HG03280 (cell line): ENCODE data around the gene SLC29A4.

ENCODE experiments used
- ATAC-seq: cut with Tn5 transposase; IDR thresholded peaks from one replicate; pipeline ENCODE4 v1.9.1; 2021; ENCODE audit warnings: mild to moderate bottlenecking, moderate library complexity; ENCODE audit not compliant: unreplicated experiment

SLC29A4 gene

DNA sequence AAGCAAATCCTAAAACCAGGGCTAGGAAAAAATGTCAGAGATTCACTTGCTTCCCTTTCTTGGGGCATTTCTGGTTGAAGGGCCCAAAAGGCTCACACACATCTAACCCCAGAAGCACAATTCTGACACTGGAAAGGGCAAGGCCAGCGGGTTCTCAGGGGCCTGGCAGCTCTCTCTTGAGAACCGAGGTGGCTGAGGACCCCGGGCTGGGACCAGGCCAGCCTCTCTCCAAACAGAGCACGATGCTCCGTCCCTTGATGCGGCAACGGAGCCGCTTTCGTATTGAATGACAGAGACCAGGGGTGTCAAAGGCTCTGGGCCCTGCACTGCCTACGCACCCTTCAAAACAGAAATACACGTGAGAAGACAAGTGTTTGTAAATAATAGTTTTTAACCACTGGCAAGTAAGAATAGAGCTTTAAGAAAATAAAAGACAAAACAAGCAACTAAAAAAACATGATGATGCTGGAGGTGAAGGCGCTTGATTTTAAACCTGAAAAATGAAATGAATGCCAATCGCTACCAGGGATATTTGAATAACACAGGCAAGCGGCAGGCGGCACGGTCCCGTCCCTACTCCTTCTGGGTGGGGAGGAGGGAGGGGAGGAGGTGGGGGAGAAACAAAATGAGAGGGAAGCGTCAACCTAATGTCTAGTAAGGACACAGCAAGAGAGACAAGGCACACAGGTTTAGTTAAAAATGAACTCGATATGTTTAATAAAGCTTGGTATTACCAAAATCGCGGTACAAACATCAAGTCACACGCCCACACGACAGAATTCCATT, 68.0 kb downstream of the SLC29A4 start:
- no peak for ATAC-seq

- ATAC-seq = no peak
Observed at GRCh38 chr7:5351507-5352265, 68.9 kb downstream of the SLC29A4 start.

DNA sequence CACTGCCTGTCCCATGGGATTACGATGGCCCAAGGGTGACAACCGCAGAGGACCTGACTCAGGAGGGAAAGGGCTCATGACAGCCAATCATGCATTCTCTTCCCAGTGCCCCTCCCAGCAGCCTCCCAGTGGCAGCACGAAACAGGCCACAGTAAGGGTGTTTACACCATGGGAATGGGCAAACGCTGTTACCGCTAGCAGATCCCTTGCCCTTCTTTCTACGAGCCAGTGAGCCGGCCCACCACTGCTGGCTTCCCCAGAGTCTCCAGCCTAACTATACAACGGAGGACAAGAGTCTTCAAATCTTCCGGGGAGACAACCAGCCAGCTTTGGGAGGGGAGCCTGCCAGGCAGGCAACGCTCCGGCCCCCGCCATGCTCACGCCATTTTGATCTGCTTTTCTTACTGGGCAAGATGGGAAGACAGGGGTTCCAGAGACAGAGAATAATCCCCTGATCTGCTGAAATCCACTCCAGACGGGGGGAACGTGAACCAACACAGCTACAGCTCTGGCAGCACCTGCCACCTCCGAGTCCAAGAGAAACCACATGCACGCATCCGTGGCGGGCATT, 69.8 kb downstream of the SLC29A4 start:
- no peak for ATAC-seq

DNA sequence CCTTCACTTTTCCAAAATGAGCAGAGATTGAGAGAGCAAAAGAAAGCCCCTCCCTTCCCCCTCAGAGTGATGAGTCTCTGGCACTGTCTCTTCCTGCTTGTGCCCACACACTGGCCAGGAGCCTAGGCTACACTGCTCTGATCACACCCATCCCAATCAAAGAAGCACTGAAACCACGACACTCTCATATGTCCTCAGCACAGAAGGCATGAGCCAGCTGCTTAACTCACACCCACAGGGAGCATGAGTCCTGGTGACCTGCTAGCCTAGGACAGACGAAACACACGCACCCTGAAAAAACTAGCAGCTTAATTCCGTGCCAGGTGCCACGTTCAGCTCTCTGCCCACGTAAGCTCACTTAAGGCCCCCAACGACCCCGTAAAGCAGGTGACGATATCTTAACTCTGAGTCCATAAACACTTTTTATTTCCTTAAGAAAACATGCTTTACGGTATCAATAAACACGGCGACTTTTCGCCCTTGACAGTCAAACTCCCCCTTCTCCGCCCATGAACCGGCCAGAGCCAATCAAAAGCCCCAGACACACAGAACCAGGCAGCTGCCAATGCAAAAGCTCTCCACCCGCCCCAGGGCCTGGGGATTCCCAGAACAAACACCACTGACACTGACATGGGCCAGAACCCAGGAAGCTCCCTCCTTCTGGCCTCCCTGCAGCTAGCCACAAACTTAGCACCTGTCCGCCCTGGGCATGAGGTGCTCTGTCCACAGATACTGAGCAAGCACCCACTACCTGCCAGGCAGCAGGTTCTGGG, 71.9 kb downstream of the SLC29A4 start:
- no peak for ATAC-seq
